Activated CD8-positive, alpha-beta T cell treated with anti-CD3 and anti-CD28 coated beads for 36 hours (primary cell): Measurements from ENCODE around the gene PIK3R6. TPM values are rescaled to one million over a fixed set of nuclear protein-coding genes. Genes with fewer than 3 reads are reported as not detected.

ENCODE experiments used
- ATAC-seq: fragments of 200-7000 bp; cut with Tn5 transposase; one replicate; pipeline ENCODE4 v1.10.0; 2021; ENCODE audit warnings: mild to moderate bottlenecking, moderate library complexity
- CTCF ChIA-PET: fragments of 350-600 bp; sonication (Branson Sonifier 250); formaldehyde crosslinking; loops from one replicate; lab custom pipeline; 2021; ENCODE audit warnings: antibody characterized with exemption; lab: Charles Lee
- POLR2A ChIA-PET: fragments of 350-600 bp; sonication (Branson Sonifier 250); formaldehyde crosslinking; loops from one replicate; lab custom pipeline; 2021; ENCODE audit warnings: antibody characterized with exemption; lab: Charles Lee
- DNase-seq: peaks from one replicate; pipeline ENCODE4 v3.0.0-alpha.2; 2020
- H3K27ac Mint-ChIP-seq: one replicate; pipeline ENCODE4 v1.8.0; 2021; ENCODE audit warnings: mild to moderate bottlenecking, mixed read lengths
- H3K27me3 Mint-ChIP-seq: one replicate; pipeline ENCODE4 v1.8.0; 2021; ENCODE audit warnings: mixed read lengths
- H3K36me3 Mint-ChIP-seq: one replicate; pipeline ENCODE4 v1.8.0; 2021; ENCODE audit warnings: low read depth, mixed read lengths
- H3K4me1 Mint-ChIP-seq: one replicate; pipeline ENCODE4 v1.8.0; 2021; ENCODE audit warnings: low read depth, mixed read lengths
- H3K4me3 Mint-ChIP-seq: one replicate; pipeline ENCODE4 v1.8.0; 2021; ENCODE audit warnings: mild to moderate bottlenecking, moderate library complexity, mixed read lengths
- H3K9me3 Mint-ChIP-seq: one replicate; pipeline ENCODE4 v1.8.0; 2021; ENCODE audit warnings: mixed read lengths
- CTCF ChIP-seq: fragments of 200-600 bp; IDR thresholded peaks from one replicate; pipeline ENCODE4 v1.8.0; 2022; ENCODE audit warnings: antibody characterized with exemption, mild to moderate bottlenecking
- intact Hi-C: fragments of 100-400 bp; cut with micrococcal nuclease; formaldehyde crosslinking; loops from one replicate; pipeline ENCODE4 v1.10.0; 2022
- total RNA-seq, 2 experiments: library from RNA; stranded (reverse); gene quantifications; one replicate each; pipeline ENCODE4 v1.2.3, GENCODE V29; 2021

PIK3R6 gene
- total RNA-seq, 2 experiments from 2014 or later, result 3.8 to 3.9 TPM

GRCh38 chr17:8836821-8837562 is 30.5 kb downstream of the PIK3R6 start:
- Mint-ChIP-seq H3K4me1 (no peaks in the 10 kb centered on the region), H3K27ac (no peak overlapping the region), H3K4me3 (no peak overlapping the region), H3K9me3 (no peaks in the 10 kb centered on the region), H3K36me3 (peaks cover 1% of the 10 kb centered on the region), H3K27me3 (no peaks in the 10 kb centered on the region)
- DNase-seq, result no peak
- no peak for ATAC-seq
- intact Hi-C loops, result no loop called here
- ChIA-PET POLR2A (interaction anchor here (0.6 kb wide), 1 partner anchor 81 kb away, joined by 3 read pairs; no protein-coding TSS in a partner anchor), CTCF (interaction anchor here (1.4 kb wide), 1 partner anchor 13 kb away, joined by 4 read pairs; no protein-coding TSS in a partner anchor)
- no peak for TF ChIP-seq CTCF

- ChIA-PET POLR2A (interaction anchor here (0.8 kb wide), 1 partner anchor 9 kb away, joined by 4 read pairs; no protein-coding TSS in a partner anchor), CTCF (interaction anchor here (1.4 kb wide), 1 partner anchor 14 kb away, joined by 4 read pairs; no protein-coding TSS in a partner anchor)
- no peaks in the 10 kb centered on the region for H3K4me1 Mint-ChIP-seq
- intact Hi-C loops, result no loop called here
- H3K27ac Mint-ChIP-seq, result no peak overlapping the region
- H3K9me3 Mint-ChIP-seq, result no peaks in the 10 kb centered on the region
- H3K4me3 Mint-ChIP-seq, result no peak overlapping the region
- peaks cover 1% of the 10 kb centered on the region for H3K36me3 Mint-ChIP-seq
- no peaks in the 10 kb centered on the region for H3K27me3 Mint-ChIP-seq
- DNase-seq (no peak), ATAC-seq (no peak)
- TF ChIP-seq CTCF, result no peak
Measured at GRCh38 chr17:8835631-8836364, 31.7 kb downstream of the PIK3R6 start.

- intact Hi-C loops, result no loop called here
- POLR2A ChIA-PET, result no interaction called here
- CTCF ChIA-PET, result no interaction called here
- ATAC-seq, result no peak
- Mint-ChIP-seq H3K4me3 (no peak overlapping the region), H3K9me3 (no peaks in the 10 kb centered on the region), H3K36me3 (peaks cover 1% of the 10 kb centered on the region), H3K27me3 (no peaks in the 10 kb centered on the region), H3K4me1 (no peaks in the 10 kb centered on the region), H3K27ac (no peak overlapping the region)
- no peak for TF ChIP-seq CTCF
- DNase-seq, result no peak
Measured at GRCh38 chr17:8835106-8835505, 32.4 kb downstream of the PIK3R6 start.

- H3K27me3 Mint-ChIP-seq, result no peaks in the 10 kb centered on the region
- peak; percentile 56 for ATAC-seq
- CTCF ChIA-PET, result interaction anchor here (0.7 to 2.2 kb wide), 14 partner anchors 8 to 169 kb away, joined by 3 to 7 read pairs (median 4); no protein-coding TSS in a partner anchor
Measured at GRCh38 chr17:8832711-8833352, 34.6 kb downstream of the PIK3R6 start.

More at GRCh38 chr17:8832711-8833352, 34.6 kb downstream of the PIK3R6 start:
- Mint-ChIP-seq H3K4me1 (no peaks in the 10 kb centered on the region), H3K27ac (no peak overlapping the region), H3K36me3 (peaks cover 1% of the 10 kb centered on the region), H3K4me3 (no peak overlapping the region), H3K9me3 (no peaks in the 10 kb centered on the region)
- POLR2A ChIA-PET, result interaction anchor here (0.7 kb wide), 1 partner anchor 83 kb away, joined by 3 read pairs; no protein-coding TSS in a partner anchor
- DNase-seq, result peak; percentile 61
- TF ChIP-seq CTCF, result peak; percentile 82
- intact Hi-C loops, result no loop called here
